OCI-LY7 (cell line): ENCODE measurements around the gene NCK2. TPM values are rescaled to one million over a fixed set of nuclear protein-coding genes. Genes with fewer than 3 reads are reported as not detected.

ENCODE experiments used
- BruUV-seq: library from RNA; stranded (reverse); fragments of 400-500 nt; replicated peaks from 2 replicates; lab custom pipeline; 2021; lab: Mats Ljungman, UMichigan
- CTCF ChIA-PET: fragments of 300-600 bp; sonication (Branson Sonifier 250); formaldehyde crosslinking; loops from one replicate; lab custom pipeline; 2022; ENCODE audit warnings: antibody characterized with exemption; ENCODE audit not compliant: unreplicated experiment; lab: Charles Lee
- POLR2A ChIA-PET: fragments of 300-600 bp; sonication (Branson Sonifier 250); formaldehyde crosslinking; loops from one replicate; lab custom pipeline; 2022; ENCODE audit warnings: antibody characterized with exemption; lab: Charles Lee
- DNase-seq: peaks from one replicate; pipeline ENCODE4 v3.0.0-alpha.2; 2015; ENCODE audit warnings: low spot score
- H2AFZ ChIP-seq: fragments of 200-600 bp; sonication (generic), shearing (Covaris generic); 2 replicates; pipeline ENCODE4 v1.6.1; 2014; ENCODE audit warnings: mild to moderate bottlenecking, antibody characterized with exemption, low read length, moderate library complexity
- H3K27ac ChIP-seq: fragments of 200-600 bp; sonication (generic); 2 replicates; pipeline ENCODE4 v1.5.1; 2014; ENCODE audit warnings: mixed run types, low read depth, mild to moderate bottlenecking, moderate library complexity, low read length, inconsistent platforms; ENCODE audit not compliant: poor library complexity, severe bottlenecking
- H3K36me3 ChIP-seq: fragments of 200-600 bp; sonication (generic); 2 replicates; pipeline ENCODE4 v1.6.1; 2014; ENCODE audit warnings: mild to moderate bottlenecking, antibody characterized with exemption, low read length, moderate library complexity, mixed read lengths; ENCODE audit not compliant: insufficient read depth
- H3K4me1 ChIP-seq: fragments of 200-600 bp; sonication (generic); 2 replicates; pipeline ENCODE4 v1.5.1; 2014; ENCODE audit warnings: mild to moderate bottlenecking, low read length; ENCODE audit not compliant: insufficient read depth, poor library complexity, severe bottlenecking
- H3K4me2 ChIP-seq: fragments of 200-600 bp; sonication (generic); 2 replicates; pipeline ENCODE4 v1.6.1; 2014; ENCODE audit warnings: mild to moderate bottlenecking, low read length
- H3K4me3 ChIP-seq: fragments of 200-600 bp; sonication (generic); 2 replicates; pipeline ENCODE4 v1.5.1; 2014; ENCODE audit warnings: mild to moderate bottlenecking, low read depth, low read length; ENCODE audit not compliant: poor library complexity, severe bottlenecking
- H3K79me2 ChIP-seq: fragments of 200-600 bp; sonication (generic); 2 replicates; pipeline ENCODE4 v1.6.1; 2016; ENCODE audit warnings: low read depth, mild to moderate bottlenecking, low read length, moderate library complexity, mixed read lengths; ENCODE audit not compliant: insufficient read depth
- H3K9me2 ChIP-seq: fragments of 200-600 bp; sonication (generic); 2 replicates; pipeline ENCODE4 v1.6.1; 2016; ENCODE audit warnings: mild to moderate bottlenecking, low read length, mixed read lengths; ENCODE audit not compliant: insufficient read depth
- H3K9me3 ChIP-seq: fragments of 200-600 bp; sonication (generic); 2 replicates; pipeline ENCODE4 v1.6.1; 2014; ENCODE audit warnings: mild to moderate bottlenecking, mixed run types, low read length, mixed read lengths
- H4K20me1 ChIP-seq: fragments of 200-600 bp; sonication (generic); 2 replicates; pipeline ENCODE4 v1.6.1; 2014; ENCODE audit warnings: mild to moderate bottlenecking, antibody characterized with exemption, low read length, moderate library complexity, mixed read lengths; ENCODE audit not compliant: insufficient read depth
- EZH2phosphoT487 ChIP-seq: fragments of 200-600 bp; sonication (generic); IDR thresholded peaks from 2 replicates; pipeline ENCODE4 v1.6.1; 2018; ENCODE audit warnings: low read depth, borderline replicate concordance, mild to moderate bottlenecking, mixed run types, antibody characterized with exemption, low read length, moderate library complexity, mixed read lengths
- intact Hi-C: fragments of 100-400 bp; cut with micrococcal nuclease; formaldehyde crosslinking; loops from one replicate; pipeline ENCODE4 v1.10.0; 2022; ENCODE audit not compliant: unreplicated experiment
- total RNA-seq, 2 experiments: library from RNA; depleted of rRNA in 1 of 2; stranded (reverse); fragments of >200 nt in 1 of 2; shearing (Covaris generic) in 1 of 2; gene quantifications; 2 replicates each; pipeline ENCODE4 v1.2.3, GENCODE V29; 2014 to 2022
- TF ChIP-seq, protein P1 (sequence below): fragments of 200-600 bp; sonication (generic); conservative IDR thresholded peaks from 2 replicates; pipeline ENCODE4 v1.5.1; 2014; ENCODE audit warnings: mild to moderate bottlenecking, antibody characterized with exemption, low read length, moderate library complexity, mixed read lengths

Gene NCK2
- total RNA-seq, 2 experiments from 2014 or later = 23.4 to 34.2 TPM

DNA sequence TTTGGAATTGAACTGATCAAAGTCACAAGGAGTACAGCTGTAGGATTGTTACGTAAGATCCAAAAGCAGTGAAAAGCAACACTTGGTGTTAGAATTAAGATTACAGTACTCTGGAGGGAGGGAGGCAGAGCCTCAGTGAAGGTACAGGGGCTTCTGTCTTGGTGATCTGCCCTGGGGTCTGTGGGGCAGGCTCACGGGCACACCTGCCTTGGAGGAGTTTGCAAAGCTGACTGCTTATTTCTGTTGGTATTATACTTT, 114.9 kb downstream of the NCK2 start:
- CTCF ChIA-PET = no interaction called here
- DNase-seq = no peak
- no peaks in the 10 kb centered on the region; the same call in 1 of the 2 replicates for H3K36me3 ChIP-seq
- no peaks in the 10 kb centered on the region for H3K9me2 ChIP-seq
- H2AFZ ChIP-seq = no peak overlapping the region
- H3K4me2 ChIP-seq = no peak overlapping the region
- no peaks in the 10 kb centered on the region for H3K4me1 ChIP-seq
- H3K27ac ChIP-seq = no peak overlapping the region
- POLR2A ChIA-PET = interaction anchor here (1.0 kb wide), 1 partner anchor 10 kb away, joined by 3 read pairs; no protein-coding TSS in a partner anchor
- no peaks in the 10 kb centered on the region for H3K9me3 ChIP-seq
- H4K20me1 ChIP-seq = no peaks in the 10 kb centered on the region
- TF ChIP-seq, protein P1, sequence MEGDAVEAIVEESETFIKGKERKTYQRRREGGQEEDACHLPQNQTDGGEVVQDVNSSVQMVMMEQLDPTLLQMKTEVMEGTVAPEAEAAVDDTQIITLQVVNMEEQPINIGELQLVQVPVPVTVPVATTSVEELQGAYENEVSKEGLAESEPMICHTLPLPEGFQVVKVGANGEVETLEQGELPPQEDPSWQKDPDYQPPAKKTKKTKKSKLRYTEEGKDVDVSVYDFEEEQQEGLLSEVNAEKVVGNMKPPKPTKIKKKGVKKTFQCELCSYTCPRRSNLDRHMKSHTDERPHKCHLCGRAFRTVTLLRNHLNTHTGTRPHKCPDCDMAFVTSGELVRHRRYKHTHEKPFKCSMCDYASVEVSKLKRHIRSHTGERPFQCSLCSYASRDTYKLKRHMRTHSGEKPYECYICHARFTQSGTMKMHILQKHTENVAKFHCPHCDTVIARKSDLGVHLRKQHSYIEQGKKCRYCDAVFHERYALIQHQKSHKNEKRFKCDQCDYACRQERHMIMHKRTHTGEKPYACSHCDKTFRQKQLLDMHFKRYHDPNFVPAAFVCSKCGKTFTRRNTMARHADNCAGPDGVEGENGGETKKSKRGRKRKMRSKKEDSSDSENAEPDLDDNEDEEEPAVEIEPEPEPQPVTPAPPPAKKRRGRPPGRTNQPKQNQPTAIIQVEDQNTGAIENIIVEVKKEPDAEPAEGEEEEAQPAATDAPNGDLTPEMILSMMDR = no peak
- no peak for TF ChIP-seq EZH2phosphoT487
- H3K4me3 ChIP-seq = no peak overlapping the region
- H3K79me2 ChIP-seq = no peaks in the 10 kb centered on the region
- BruUV-seq = no TSS peak
- intact Hi-C loops = no loop called here

DNA sequence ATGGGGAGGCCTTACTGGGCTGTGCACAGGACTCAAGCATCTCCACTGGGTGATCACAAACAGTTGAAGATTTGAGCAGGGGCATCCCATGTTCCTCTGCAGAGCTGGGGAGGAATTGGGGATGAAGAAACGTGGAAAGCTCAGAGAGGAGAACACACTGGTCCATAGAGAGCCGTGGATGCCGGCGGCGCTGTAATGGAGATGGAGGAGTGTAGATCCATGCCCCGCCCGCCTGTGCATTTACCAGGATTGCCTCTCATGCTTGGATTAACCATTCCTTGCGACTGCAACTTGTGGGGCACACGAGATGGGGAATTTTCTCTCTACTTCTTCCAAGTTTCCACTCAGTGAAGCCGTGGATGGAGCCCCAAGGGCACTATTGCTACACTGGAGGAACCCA, 115.9 kb downstream of the NCK2 start:
- Histone ChIP-seq H3K9me2 (no peaks in the 10 kb centered on the region), H3K36me3 (no peaks in the 10 kb centered on the region; the same call in 1 of the 2 replicates), H3K9me3 (no peaks in the 10 kb centered on the region), H4K20me1 (no peaks in the 10 kb centered on the region), H3K27ac (no peak overlapping the region), H3K4me1 (no peaks in the 10 kb centered on the region), H3K79me2 (no peaks in the 10 kb centered on the region), H3K4me3 (no peak overlapping the region), H2AFZ (no peak overlapping the region), H3K4me2 (no peak overlapping the region)
- DNase-seq = no peak
- no TSS peak for BruUV-seq
- POLR2A ChIA-PET = no interaction called here
- no peak for TF ChIP-seq EZH2phosphoT487
- TF ChIP-seq, protein P1 = no peak
- CTCF ChIA-PET = no interaction called here
- intact Hi-C loops = no loop called here

GRCh38 chr2:105861200-105861599, 116.5 kb downstream of the NCK2 start:
- H2AFZ ChIP-seq = no peak overlapping the region
- no peak overlapping the region for H3K4me3 ChIP-seq
- DNase-seq = no peak
- no peak overlapping the region for H3K27ac ChIP-seq
- H3K36me3 ChIP-seq = no peaks in the 10 kb centered on the region
- no peak overlapping the region for H3K4me2 ChIP-seq
- no peaks in the 10 kb centered on the region for H3K9me2 ChIP-seq
- H3K9me3 ChIP-seq = no peaks in the 10 kb centered on the region
- no TSS peak for BruUV-seq
- CTCF ChIA-PET = no interaction called here
- intact Hi-C loops = no loop called here
- POLR2A ChIA-PET = no interaction called here
- no peak for TF ChIP-seq EZH2phosphoT487
- TF ChIP-seq, protein P1 = no peak
- H4K20me1 ChIP-seq = no peaks in the 10 kb centered on the region
- H3K4me1 ChIP-seq = no peaks in the 10 kb centered on the region
- H3K79me2 ChIP-seq = no peaks in the 10 kb centered on the region
